ENCODE results near the gene PPP1R13B.

- TF ChIP-seq CTCF (IDR thresholded peaks at IDR 0.05) (no peak), TCF7 (CRISPR knock-in tag; IDR thresholded peaks at IDR 0.05; ENCODE audit: low read depth) (no peak), HMGXB4 (CRISPR knock-in tag; IDR thresholded peaks at IDR 0.05) (no peak), MAX (CRISPR knock-in tag; IDR thresholded peaks at IDR 0.05) (no peak), TP53 (CRISPR knock-in tag; IDR thresholded peaks at IDR 0.05) (no peak), CREB1 (CRISPR knock-in tag; IDR thresholded peaks at IDR 0.05) (no peak), CBFB (CRISPR knock-in tag; IDR thresholded peaks at IDR 0.05; ENCODE audit: low read depth) (no peak)
- TF ChIP-seq, protein P1, sequence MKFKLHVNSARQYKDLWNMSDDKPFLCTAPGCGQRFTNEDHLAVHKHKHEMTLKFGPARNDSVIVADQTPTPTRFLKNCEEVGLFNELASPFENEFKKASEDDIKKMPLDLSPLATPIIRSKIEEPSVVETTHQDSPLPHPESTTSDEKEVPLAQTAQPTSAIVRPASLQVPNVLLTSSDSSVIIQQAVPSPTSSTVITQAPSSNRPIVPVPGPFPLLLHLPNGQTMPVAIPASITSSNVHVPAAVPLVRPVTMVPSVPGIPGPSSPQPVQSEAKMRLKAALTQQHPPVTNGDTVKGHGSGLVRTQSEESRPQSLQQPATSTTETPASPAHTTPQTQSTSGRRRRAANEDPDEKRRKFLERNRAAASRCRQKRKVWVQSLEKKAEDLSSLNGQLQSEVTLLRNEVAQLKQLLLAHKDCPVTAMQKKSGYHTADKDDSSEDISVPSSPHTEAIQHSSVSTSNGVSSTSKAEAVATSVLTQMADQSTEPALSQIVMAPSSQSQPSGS (CRISPR knock-in tag; IDR thresholded peaks at IDR 0.05; ENCODE audit: borderline replicate concordance, low read depth), result no peak
- TF ChIP-seq, protein P2, sequence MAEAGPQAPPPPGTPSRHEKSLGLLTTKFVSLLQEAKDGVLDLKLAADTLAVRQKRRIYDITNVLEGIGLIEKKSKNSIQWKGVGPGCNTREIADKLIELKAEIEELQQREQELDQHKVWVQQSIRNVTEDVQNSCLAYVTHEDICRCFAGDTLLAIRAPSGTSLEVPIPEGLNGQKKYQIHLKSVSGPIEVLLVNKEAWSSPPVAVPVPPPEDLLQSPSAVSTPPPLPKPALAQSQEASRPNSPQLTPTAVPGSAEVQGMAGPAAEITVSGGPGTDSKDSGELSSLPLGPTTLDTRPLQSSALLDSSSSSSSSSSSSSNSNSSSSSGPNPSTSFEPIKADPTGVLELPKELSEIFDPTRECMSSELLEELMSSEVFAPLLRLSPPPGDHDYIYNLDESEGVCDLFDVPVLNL (CRISPR knock-in tag; IDR thresholded peaks at IDR 0.05; ENCODE audit: borderline replicate concordance, low read depth), result no peak
These were observed 92.3 kb downstream of the PPP1R13B start for GRCh38 chr14:103755060-103755459.

Measured in WTC11 (cell line).